HG03175 (cell line): ENCODE results near the gene TANC1.

Source experiments
- ATAC-seq: cut with Tn5 transposase; IDR thresholded peaks from one replicate; pipeline ENCODE4 v1.9.1; 2021; ENCODE audit warnings: mild to moderate bottlenecking, moderate library complexity; ENCODE audit not compliant: unreplicated experiment

Gene TANC1

DNA sequence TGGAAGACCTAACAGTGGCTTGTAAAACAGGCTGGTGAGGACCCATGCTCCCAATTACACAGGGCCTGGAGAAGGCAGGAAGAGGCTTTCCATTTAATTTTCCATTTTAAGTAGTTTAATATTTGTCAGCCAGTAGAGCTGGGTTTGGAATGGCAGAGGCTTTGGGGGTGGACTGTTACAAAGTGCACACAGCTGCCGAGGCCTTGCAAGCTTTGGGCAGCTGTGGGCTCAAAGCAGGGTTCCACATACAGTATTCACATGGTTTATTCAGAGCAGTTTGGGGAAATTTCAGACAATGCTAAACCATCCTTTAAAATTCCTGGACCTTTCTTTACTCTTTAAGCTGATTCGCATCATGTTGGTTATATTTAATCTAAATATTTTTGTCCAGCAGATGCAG, 185.5 kb downstream of the TANC1 start:
- no peak for ATAC-seq

DNA sequence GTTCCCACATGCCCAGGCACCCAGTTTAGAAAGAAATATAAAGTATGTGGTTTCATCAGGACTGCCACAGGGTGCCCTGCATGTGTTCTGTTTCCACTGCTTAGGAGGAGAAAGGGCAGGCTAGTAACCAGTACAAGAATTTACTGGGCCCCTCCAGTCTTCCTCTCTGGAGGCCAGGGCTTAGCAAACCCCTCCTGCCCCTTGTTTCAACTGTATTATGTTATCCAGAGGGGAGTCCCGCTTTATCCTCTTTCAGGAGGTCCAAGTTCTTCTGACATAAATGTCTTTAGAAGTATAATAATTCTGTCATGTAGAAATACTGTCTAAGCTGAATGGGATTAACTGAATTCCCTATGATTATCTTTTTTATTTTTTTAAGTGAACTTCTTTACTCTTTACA, 185.9 kb downstream of the TANC1 start:
- ATAC-seq: no peak

DNA sequence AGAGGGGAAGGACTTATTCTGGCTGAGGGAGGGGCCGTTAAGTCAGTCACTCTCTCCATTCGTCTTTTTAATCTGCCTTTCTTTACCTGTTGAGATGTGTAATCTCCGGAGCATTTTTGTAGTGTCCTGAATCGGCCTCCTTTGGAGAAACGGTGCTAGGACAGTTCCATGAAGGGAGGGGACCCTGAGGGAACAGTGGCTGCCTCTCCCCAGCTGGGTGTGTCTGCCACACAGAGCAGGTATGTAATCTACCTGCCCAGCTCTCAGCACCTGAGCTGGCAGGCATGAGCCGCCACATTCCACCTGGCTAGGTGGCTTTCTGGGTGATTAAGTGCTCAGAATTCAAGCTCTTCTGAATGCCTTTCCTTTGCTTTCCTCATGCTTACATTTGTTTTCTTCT, 186.9 kb downstream of the TANC1 start:
- no peak for ATAC-seq

DNA sequence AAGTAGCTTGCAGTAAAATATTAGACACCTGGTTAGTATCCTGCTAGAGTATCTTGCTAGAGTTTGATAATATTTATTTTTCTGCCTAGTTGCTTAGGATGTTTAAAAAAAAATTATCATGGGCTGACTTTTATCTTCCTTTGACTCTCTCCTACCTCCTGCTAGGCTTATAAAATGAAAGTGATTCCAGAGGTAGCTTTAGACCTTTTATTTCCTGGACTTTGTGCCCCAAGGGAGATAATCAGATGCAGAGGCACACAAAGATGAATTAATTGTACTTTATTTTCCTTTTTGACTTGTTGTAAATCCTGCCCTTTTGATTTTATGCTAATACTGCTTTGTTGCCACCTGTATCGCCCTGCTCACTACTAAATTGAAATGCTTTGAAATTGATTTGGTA, 187.4 kb downstream of the TANC1 start:
- ATAC-seq: no peak

DNA sequence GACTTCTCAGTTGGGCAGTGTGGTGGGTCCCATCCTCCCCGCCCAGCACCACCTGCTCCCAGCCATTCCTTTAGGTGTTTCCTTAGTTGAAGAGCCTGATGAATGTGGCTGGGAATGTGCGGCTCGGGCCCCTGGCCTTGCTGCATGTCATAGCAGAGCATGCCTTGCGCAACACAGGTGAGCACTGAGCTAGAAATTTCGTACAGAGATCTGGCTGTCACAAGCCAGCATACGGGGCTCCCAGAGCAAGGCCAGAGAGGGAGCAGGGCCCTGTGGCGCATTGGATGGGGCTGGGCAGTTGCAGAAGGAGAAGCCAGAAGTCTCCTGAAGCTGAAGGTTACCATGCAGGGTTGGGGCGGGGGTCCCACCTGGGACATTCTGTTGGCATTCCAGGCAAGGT, 188.4 kb downstream of the TANC1 start:
- ATAC-seq: no peak

DNA sequence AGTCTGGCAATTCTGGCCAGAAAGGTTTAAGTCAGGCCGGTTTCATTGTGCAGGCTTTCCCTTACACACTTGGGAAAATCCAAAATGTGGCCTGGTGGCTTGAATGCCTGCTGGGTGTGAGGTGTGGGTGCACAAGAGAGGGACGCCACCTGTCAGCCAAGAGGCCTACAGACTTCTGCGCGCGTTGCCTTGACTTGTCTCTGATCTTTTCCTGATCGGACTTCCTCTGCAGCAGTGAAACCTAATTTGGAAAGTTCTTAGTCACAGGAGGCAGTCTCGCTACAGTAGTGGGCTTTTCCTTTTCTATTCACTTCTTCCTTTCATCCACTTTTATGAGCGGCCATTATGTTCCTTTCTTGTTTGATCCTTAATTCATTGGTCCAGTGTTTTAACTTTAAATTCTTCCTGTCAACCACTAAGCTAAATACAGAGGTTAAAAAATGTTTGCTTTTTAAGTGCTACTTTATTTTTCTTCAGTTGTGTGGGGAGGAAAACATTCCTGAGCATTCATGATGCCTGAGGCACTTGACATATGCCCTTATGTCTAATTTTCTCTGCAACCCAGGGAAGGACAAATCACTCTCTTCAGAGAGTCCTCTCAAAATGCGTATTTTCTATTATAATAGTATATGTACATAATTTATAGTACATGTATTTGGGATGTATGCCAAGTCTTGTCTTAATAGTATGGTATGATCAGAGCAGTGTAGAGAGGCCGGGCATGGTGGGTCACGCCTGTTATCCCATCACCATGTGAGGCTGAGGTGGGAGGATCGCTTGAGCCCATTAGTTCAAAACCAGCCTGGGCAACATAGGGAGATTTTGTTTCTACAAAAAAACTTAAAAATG, 189.1 kb downstream of the TANC1 start:
- no peak for ATAC-seq

DNA sequence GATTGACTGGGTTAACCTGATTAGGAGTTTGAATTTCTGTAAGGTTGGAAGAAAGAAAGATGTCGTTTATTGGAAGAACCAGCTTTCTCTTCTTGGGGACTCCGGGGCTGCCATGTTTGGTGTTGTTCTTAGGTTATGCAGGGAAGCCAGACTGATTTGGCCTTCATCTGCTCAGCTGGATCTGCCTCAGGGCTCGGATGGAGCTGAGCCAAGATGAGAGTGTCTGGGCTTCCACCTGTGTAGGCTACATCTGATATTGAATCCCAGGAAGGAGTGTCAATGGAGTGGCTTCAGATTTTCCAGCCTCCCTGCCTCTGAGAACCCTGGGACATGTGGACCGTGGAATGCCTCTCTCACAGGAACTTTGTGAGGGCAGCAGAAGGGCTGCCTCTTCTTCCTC, 192.0 kb downstream of the TANC1 start:
- ATAC-seq: no peak

DNA sequence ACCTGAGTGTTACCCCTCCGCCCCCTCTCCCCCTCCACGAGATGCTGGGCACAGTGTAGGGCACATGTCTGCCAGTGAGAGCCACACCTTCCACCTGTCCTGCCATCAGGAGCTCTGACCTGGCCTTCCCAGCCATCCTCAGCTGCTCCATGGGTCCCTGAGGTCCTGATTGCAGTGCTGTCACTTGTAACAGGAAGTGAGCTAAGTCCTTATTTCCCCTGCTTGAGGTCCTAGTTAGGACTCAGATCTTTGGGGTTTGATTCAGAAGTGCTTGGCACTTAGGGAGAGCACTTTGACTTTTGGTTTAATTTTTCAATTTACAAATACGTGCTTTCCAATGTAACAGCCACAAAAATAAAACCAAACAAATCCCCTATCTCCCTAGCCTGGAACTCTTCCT, 192.5 kb downstream of the TANC1 start:
- no peak for ATAC-seq

DNA sequence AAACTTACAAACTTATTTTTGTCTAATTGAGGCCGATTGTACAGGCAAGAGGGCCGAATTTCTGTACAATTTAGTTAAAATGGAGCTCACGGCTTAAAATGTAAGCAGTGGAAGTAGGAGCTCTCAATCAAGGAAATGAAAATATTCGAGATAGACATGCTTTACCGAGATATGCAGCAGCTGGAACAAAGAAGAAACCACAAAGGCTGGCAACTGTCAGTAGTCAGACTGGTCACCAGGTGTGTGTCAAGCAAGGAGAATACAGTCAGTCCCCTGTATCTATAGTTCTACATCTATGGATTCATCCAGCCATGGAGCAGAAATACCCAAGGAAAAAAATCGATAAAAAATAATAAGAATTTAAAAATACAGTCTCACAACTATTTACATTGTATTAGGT, 195.5 kb downstream of the TANC1 start:
- no peak for ATAC-seq

DNA sequence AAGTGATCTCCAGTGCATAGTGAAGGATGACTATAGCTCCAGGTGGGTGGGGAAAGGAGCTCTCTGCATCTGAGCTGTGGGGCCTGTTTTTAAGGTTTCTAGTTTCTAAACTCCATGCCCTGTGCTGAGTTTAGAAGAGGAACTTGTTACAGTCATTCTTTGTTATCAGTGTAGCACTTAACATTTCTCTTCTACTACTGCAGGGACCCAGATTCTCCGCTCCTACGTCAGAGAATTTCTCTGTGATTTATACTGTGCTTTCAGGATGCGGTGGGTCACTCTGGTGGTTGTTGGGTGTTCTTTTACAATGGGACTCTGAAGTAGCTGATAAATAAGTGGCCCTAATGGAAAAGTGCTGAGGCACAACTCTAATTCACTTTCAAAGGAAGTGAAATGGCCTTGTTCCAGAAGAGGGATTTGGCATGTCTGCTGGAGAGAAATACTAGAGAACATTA, 196.0 kb downstream of the TANC1 start:
- no peak for ATAC-seq

DNA sequence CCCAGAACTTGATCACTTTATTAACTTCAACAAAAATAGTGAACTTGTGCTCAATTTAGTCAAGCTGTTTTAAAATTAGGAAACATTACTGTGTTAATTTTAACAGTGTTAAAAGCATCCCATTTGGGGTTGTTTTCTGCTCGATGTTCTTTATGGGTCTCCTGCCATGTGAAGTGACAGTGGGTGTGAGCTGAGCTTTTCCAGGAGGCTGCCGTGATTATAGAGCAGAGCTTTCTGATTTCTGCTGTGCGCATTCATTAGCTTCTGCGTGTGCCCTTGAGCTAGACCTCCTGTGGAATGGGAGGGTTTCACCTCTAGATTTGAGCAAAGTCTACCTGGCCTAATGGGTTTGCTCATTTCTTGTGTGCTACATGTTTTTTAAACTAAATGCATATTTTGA, 196.6 kb downstream of the TANC1 start:
- ATAC-seq: no peak

DNA sequence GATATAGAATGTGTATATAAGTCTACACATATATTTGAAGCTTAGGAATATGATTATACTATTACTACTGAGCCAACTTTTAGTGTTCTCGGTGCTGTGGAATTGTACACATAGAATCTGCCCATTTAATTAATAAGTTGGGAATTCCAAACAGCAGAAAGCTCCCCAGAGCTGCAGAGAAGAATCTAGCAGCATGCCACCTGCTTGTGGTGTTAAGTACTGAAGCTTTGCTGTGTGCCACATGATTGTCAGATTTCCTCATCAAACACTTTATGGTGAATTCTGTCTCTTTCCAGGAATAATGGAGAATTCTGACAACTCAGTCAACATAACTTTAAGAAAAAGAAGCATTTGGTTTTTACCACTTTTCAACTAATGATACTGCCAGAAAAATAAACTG, 200.3 kb downstream of the TANC1 start:
- no peak for ATAC-seq

DNA sequence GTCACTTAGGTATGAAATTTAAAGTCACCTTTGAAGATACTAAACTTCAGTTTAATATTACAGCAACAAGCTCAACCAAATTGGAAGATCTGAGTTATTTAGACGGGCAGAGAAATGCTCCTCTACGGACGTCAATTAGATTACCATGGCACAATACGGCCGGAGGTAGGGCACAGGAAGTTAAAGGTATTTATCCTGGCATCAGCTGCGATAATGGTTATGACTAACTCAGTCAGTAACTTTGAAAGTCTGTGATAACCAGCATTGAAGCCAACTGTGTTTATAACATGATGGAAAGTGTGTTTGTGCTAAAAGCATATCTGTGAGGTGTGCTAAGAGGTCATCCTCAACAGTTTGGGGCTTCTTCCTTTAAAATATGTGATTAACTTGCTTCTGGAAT, 200.7 kb downstream of the TANC1 start:
- ATAC-seq: no peak

DNA sequence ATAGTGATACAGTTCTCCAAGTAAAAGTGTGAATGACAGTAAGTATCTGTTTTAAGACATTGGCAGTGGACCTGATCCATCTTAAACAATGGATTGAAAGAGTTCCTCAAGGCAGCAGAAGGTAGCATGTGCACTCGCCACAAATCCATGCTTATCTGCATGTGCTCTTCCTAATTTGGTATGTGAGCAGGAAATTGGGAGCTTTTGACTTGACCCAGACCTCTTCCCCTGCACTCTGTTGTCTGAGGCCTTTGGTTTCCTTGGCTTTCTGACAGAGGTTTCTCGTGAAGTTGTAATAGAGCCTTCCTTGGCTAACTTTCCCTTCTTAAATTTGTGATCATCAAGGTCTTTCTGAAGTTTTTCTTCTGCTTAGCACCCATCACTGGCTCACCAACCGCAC, 204.0 kb downstream of the TANC1 start:
- ATAC-seq: no peak

DNA sequence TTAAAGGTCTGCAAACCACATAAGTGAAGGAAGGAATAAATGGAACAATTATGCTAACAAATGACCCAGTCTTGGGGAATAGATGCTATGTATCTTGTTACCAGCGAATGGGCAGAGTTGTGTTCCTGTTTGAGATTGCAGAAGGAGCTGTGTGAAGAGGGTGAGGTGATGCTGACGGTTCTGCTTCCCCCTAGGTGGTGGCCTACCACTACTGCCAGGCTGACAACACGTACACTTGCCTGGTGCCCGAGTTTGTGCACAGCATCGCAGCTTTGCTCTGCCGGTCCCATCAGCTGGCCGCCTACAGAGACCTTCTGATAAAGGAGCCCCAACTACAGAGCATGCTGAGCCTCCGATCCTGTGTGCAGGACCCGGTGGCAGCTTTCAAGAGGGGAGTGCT, 206.3 kb downstream of the TANC1 start:
- ATAC-seq: no peak

DNA sequence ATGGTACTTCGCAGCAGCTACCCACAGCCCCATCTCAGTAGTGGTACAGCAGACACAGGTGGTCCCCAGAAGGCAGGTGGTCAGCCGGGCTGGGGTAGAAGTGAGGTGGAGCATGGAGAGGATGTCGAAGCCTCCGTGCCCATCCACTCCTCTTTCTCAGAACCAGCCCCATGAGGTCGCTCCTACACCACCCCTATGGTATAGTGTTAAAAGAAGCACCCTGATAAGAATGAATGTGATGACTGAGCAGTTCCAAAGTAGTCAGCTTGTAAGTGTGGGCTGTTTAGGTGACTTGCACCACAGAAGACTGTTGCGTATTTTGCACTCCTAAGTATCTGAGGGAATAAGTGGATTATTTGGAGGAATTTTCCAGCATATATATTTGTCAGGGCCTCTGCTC, 206.7 kb downstream of the TANC1 start:
- no peak for ATAC-seq

DNA sequence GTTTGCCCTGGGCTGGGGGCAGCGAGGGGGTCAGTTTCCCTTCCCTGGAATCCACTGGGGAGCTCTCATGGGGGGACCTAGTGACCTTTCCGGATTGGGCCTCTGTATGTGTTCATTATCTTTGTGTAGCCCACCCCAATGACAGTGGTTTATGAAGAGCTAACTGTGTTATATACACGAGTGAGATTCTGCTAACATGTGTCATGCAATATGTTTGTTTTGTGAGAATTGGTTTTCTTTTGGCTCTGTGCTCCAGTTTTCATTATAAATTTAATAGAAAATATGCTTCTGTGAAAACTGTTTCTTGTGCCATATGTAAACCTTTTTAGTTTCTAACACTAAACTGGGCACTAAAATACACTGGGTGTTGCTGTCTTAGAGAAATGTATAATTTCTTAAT, 207.5 kb downstream of the TANC1 start:
- no peak for ATAC-seq

DNA sequence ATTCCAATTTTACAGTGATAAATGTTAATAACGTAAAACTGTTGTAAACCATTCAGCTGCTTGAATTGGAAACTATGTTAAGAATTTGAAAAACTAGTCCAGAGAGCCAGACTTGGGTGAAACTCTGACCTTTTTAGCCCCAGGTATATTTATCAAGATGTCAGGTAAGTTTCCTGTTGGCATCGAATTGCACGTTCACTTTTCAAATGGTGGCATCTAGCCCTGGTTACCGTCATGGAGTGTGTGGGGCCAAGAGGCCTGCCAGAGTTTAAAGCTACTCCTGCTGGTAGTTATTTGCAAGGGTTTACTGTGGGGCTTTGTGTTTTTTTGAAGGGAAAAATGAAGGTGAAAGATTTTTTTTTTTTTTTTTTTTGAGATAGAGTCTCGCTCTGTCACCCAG, 208.1 kb downstream of the TANC1 start:
- ATAC-seq: no peak

DNA sequence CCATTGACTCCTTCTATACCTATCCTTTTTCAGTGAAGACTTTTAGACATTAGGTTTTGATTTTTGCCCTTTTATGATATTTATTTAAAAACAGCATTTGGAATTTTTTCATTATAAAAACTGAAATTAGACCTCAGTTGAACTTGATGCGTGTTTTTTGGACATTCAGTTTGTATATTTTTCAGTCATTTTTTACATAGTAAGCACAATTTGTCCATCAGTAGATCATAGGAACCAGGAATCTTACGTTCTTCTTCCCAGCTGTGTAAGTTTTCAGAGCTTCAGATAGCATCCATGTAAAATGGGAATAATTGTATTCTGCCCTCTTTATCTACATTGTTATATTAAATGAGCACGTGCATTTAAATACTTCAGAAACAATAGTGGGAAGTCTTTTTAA, 208.9 kb downstream of the TANC1 start:
- ATAC-seq: no peak

DNA sequence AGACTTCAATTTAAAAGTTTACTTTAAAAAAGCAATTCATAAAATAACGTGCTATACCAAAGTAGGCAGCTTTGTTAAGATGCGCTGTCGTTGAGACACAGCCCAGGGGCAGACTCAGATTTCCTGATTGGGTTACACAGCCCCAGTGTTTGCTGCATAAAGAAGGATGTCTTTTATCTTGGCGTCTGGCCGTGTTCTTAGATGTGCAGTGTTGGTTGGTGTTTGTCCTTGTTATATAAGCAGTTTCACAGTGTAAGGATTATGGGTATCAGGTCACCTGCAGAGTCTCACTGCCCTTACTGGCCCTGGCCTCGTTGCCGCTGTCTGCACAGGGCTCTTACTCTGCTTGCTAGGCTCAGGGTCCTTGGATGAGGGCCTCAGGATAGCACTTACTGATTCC, 209.5 kb downstream of the TANC1 start:
- no peak for ATAC-seq

DNA sequence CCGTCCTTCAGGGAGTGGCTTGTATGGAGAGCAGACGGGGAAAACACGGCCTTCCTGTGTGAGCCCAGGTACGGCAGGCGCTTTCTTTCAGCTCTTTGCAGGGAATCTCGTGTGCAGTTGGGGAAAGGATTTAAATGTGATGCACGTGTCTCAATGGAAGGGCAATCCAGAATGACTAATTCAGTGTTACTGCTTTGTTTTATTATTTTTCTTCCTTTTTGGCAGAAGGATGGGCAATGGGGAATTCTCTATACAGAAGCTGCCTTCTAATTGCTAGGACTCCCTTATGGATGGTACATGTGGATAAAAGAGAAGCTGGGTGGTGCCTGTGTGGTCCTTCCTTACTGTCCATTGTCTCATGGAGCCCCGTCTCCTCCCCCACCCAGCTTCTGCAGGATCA, 210.7 kb downstream of the TANC1 start:
- no peak for ATAC-seq

DNA sequence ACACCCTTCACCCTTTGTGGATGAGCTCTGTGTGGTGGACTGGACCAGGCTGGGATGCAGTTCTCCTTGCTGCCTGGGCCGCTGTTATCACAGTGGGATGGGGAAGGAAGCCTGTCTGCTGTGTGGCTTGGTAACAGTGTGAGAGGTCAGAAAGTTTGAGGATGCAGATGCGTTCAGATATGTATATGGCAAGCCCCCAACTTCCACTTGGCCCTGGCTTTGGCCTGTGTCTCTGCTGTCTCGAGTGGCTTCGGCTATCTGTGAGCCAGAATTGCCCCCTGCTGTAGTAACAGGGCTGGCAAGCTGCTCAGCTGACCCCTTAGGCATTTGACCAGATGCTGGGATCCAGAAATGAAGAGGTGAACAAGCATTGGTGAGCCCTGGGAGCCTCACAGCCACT, 211.3 kb downstream of the TANC1 start:
- ATAC-seq: no peak

DNA sequence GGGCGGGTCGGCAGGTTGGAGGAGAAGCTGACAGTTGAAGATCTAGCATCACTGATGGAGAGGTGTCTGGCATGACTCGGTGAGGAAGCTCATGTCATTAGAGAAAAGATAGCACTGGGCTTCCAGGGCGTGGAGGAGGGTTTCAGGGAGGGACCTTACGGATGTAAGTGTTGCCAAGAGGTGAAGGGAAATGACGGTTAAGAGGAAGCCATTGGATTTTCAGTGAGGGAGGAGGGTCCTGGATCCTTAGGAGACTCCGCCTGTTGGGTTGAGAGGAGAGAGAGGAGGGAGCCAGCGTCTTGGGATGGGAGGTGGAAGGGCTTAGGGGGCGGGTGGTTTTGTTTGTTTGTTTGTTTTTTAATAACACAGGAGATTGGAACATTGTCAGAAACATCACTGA, 214.9 kb downstream of the TANC1 start:
- no peak for ATAC-seq
